Fibroblast of lung (primary cell): Measurements from ENCODE around the gene RNF215.

Experiments
- EZH2 ChIP-seq: IDR thresholded peaks from 2 replicates; pipeline ENCODE4 v1.5.1; 2012; ENCODE audit warnings: low read length, control low read depth, mild to moderate bottlenecking; ENCODE audit errors: missing control alignments
- TF ChIP-seq, protein P1 (sequence below), 2 donors: IDR thresholded peaks in 1 of 2; conservative IDR thresholded peaks in 1 of 2; 1 replicate in 1 of 2; 2 replicates in 1 of 2; pipeline ENCODE4 v1.5.1; 2011 to 2012; ENCODE audit warnings: low read length in 2 of 2, control low read depth in 1 of 2, inconsistent platforms in 1 of 2, low read depth in 1 of 2, mild to moderate bottlenecking in 1 of 2

DNA sequence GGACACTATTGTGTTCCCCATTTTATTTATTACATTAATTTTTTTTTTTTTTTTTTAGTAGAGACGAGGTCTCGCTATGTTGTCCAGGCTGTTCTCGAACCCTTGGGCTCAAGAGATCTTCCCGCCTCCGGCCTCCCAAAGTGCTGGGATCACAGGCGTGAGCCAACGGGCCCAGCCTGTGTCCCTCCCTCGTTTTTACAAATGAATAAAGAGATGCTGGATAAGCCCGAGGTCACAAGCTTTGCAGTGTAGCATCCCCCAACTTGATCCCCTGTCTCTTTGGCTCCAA is 38.1 kb upstream of the RNF215 start:
- TF ChIP-seq, protein P1, sequence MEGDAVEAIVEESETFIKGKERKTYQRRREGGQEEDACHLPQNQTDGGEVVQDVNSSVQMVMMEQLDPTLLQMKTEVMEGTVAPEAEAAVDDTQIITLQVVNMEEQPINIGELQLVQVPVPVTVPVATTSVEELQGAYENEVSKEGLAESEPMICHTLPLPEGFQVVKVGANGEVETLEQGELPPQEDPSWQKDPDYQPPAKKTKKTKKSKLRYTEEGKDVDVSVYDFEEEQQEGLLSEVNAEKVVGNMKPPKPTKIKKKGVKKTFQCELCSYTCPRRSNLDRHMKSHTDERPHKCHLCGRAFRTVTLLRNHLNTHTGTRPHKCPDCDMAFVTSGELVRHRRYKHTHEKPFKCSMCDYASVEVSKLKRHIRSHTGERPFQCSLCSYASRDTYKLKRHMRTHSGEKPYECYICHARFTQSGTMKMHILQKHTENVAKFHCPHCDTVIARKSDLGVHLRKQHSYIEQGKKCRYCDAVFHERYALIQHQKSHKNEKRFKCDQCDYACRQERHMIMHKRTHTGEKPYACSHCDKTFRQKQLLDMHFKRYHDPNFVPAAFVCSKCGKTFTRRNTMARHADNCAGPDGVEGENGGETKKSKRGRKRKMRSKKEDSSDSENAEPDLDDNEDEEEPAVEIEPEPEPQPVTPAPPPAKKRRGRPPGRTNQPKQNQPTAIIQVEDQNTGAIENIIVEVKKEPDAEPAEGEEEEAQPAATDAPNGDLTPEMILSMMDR (conservative IDR thresholded peaks at IDR 0.05 in 1 of 2, IDR thresholded peaks at IDR 0.05 in 1 of 2; ENCODE audit: low read depth in 1 of 2, low read length in 2 of 2), result no peak
- no peak for TF ChIP-seq EZH2
